Gastrocnemius medialis (tissue), 4 donors: Measurements from ENCODE around the gene ADARB2.

ENCODE experiments used
- POLR2A ChIP-seq, 2 donors: fragments of 450-650 bp; IDR thresholded peaks; one replicate each; pipeline ENCODE4 v1.6.1; 2017; ENCODE audit warnings: antibody characterized with exemption in 2 of 2, mild to moderate bottlenecking in 2 of 2, moderate library complexity in 2 of 2
- TF ChIP-seq, protein P1 (sequence below), 5 experiments: fragments of 450-650 bp in 3 of 5; fragments of 200-600 bp in 2 of 5; sonication (generic) in 2 of 5; IDR thresholded peaks in 4 of 5; conservative IDR thresholded peaks in 1 of 5; 1 replicate in 4 of 5; 2 replicates in 1 of 5; pipeline ENCODE4 v1.5.1; 2016 to 2019; ENCODE audit warnings: antibody characterized with exemption in 5 of 5, mild to moderate bottlenecking in 3 of 5, moderate library complexity in 3 of 5

- TF ChIP-seq POLR2A (IDR thresholded peaks at IDR 0.05), result no peak
- TF ChIP-seq, protein P1, sequence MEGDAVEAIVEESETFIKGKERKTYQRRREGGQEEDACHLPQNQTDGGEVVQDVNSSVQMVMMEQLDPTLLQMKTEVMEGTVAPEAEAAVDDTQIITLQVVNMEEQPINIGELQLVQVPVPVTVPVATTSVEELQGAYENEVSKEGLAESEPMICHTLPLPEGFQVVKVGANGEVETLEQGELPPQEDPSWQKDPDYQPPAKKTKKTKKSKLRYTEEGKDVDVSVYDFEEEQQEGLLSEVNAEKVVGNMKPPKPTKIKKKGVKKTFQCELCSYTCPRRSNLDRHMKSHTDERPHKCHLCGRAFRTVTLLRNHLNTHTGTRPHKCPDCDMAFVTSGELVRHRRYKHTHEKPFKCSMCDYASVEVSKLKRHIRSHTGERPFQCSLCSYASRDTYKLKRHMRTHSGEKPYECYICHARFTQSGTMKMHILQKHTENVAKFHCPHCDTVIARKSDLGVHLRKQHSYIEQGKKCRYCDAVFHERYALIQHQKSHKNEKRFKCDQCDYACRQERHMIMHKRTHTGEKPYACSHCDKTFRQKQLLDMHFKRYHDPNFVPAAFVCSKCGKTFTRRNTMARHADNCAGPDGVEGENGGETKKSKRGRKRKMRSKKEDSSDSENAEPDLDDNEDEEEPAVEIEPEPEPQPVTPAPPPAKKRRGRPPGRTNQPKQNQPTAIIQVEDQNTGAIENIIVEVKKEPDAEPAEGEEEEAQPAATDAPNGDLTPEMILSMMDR (IDR thresholded peaks at IDR 0.05 in 4 of 5, conservative IDR thresholded peaks at IDR 0.05 in 1 of 5), result no peak
Observed at GRCh38 chr10:1607466-1607865, 129.9 kb downstream of the ADARB2 start.
